Peyer's patch (tissue), 4 donors: ENCODE data around the gene OCIAD2.

ENCODE experiments used
- CTCF ChIP-seq, 6 experiments: fragments of 450-650 bp in 4 of 6; fragments of 200-600 bp in 2 of 6; sonication (generic) in 1 of 6; IDR thresholded peaks; one replicate each; pipeline ENCODE4 v1.5.1; 2017 to 2019; ENCODE audit warnings: antibody characterized with exemption in 6 of 6, mild to moderate bottlenecking in 3 of 6, moderate library complexity in 1 of 6
- POLR2A ChIP-seq, 2 donors: fragments of 450-650 bp; IDR thresholded peaks; one replicate each; pipeline ENCODE4 v1.5.1; 2017; ENCODE audit warnings: antibody characterized with exemption in 2 of 2, mild to moderate bottlenecking in 2 of 2, moderate library complexity in 2 of 2

DNA sequence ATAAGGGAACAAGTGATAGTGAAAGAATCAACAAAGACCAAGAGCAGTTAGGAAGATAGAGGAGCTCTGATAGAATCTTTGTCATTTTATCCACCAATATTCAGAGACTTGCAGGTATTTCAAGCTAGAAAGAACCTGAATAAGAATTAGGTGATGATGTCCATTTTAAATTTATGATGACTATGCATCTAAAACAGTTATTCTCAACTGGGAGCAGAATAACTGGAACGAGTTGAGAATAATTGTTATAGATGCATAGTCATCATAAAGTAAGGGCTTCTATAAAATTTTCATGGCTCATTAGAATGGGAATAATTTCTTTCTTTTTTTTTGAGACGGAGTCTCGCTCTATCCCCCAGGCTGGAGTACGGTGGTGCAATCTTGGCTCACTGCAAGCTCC is 69.9 kb downstream of the OCIAD2 start:
- TF ChIP-seq CTCF (IDR thresholded peaks at IDR 0.05) = no peak
- TF ChIP-seq POLR2A (IDR thresholded peaks at IDR 0.05) = no peak
